ENCODE results near the gene UMODL1. TPM values are rescaled to one million over a fixed set of nuclear protein-coding genes. Genes with fewer than 3 reads are reported as not detected.
A peak's percentile ranks its signal among the peaks of the same experiment; 100 is the strongest.

The UMODL1 gene, protein sequence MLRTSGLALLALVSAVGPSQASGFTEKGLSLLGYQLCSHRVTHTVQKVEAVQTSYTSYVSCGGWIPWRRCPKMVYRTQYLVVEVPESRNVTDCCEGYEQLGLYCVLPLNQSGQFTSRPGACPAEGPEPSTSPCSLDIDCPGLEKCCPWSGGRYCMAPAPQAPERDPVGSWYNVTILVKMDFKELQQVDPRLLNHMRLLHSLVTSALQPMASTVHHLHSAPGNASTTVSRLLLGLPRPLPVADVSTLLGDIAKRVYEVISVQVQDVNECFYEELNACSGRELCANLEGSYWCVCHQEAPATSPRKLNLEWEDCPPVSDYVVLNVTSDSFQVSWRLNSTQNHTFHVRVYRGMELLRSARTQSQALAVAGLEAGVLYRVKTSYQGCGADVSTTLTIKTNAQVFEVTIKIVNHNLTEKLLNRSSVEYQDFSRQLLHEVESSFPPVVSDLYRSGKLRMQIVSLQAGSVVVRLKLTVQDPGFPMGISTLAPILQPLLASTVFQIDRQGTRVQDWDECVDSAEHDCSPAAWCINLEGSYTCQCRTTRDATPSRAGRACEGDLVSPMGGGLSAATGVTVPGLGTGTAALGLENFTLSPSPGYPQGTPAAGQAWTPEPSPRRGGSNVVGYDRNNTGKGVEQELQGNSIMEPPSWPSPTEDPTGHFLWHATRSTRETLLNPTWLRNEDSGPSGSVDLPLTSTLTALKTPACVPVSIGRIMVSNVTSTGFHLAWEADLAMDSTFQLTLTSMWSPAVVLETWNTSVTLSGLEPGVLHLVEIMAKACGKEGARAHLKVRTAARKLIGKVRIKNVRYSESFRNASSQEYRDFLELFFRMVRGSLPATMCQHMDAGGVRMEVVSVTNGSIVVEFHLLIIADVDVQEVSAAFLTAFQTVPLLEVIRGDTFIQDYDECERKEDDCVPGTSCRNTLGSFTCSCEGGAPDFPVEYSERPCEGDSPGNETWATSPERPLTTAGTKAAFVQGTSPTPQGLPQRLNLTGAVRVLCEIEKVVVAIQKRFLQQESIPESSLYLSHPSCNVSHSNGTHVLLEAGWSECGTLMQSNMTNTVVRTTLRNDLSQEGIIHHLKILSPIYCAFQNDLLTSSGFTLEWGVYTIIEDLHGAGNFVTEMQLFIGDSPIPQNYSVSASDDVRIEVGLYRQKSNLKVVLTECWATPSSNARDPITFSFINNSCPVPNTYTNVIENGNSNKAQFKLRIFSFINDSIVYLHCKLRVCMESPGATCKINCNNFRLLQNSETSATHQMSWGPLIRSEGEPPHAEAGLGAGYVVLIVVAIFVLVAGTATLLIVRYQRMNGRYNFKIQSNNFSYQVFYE
- total RNA-seq (0.04 TPM), polyA plus RNA-seq (ENCODE audit: insufficient read depth in 1 of 8, insufficient read length in 8 of 8, low replicate concordance in 1 of 8) (under 1 TPM in 2 of 8 donors, not detected in 6; 0.03 to 0.20 TPM)
- long read RNA-seq, donor 1 = 0 reads
- long read RNA-seq, donor 2 = 0 reads
- long read RNA-seq, donor 3 = 0 reads
- long read RNA-seq, donor 4 = 0 reads
- long read RNA-seq, donor 5 = 0 reads
- long read RNA-seq, donor 6 = 0 reads
- long read RNA-seq, donor 7 = 0 reads
- long read RNA-seq, donor 8 = 0 reads
- long read RNA-seq, donor 9 = 0 reads
- long read RNA-seq, donor 10 = 0 reads
- long read RNA-seq, donor 11 = 0 reads

DNA sequence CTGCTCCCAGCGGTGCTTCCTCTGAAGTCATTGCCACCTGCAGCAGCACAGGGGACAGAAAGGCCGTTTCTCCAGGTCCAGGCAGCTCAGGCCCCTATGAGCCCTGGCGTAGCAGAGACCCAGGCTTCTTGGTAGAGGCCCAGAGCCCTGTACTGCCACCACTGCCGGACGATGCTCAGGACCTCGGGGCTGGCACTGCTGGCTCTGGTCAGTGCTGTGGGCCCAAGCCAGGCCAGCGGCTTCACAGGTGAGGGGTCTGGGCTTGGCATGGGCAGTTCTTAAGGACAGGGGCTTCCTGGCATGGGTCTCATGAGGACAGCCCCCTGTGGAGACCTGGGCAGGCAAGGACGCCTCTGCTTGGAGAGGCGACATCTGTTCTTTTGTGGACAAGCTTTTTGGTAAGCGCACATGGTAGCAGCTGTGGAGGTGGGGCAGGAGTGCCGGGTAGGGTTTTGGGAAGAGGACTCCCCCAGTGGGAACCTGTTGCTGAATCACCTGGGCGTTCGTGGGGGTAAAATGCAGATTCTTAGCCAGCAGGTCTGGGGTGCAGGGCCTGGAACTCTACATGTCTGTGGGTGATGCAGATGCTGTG, at the start of gene UMODL1:
TSS of gene UMODL1 (plus strand) at position 172 of the 592 bp plus-strand sequence. CDS start at position 172, 0 bp downstream.
- 78% methylated on average over 9 of the region's 13 CpGs for WGBS (ENCODE audit: insufficient coverage)
- H3K27me3 ChIP-seq (ENCODE audit: control insufficient read depth, insufficient read depth, low read length) = peaks cover 29% of the 10 kb centered on the region

DNA sequence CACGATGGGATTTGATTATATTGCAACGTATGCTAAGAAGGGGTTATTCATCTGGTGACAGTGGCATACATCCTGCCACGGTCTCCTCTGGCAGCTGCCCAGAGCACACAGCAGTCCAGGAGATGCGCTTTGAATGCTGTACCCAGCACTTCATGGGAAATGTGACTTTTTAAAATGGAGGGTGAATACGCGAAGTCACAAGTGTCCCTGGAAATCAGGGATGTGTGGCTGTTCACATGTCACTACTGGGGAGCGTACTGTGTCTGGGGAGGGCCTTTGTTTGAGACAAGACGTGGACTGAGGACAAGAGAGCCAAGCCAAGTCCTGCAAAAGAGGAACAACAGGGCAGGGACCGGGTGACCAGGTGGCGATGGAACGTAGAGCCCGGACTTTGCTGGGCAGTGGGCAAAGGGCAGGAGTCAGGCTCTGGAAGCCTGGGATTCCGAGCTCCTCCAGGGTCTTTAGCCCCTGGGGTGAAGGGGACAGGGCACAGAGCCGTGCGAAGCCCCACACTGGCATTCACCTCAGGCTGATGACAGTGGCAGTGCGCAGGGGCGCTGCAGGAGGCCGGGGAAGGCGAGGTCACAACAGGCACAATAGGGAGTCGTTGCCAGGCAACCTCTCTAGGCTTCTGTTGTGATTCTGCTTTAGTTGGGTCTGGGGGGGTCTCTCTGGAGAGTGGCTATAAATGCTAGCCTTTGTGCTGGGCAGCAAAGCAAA, 49.6 kb upstream of the UMODL1 start:
- 58% methylated on average over 17 of the region's 20 CpGs for WGBS (ENCODE audit: insufficient coverage)
- Histone ChIP-seq H3K27me3 (ENCODE audit: control insufficient read depth, insufficient read depth, low read length) (peaks cover 29% of the 10 kb centered on the region), H3K4me3 (ENCODE audit: low read length) (no peak overlapping the region), H3K9me3 (replicated peaks; ENCODE audit: control insufficient read depth, low read depth, low read length) (no peaks in the 10 kb centered on the region), H3K36me3 (ENCODE audit: control insufficient read depth, insufficient read depth, low read length) (no peaks in the 10 kb centered on the region), H3K4me1 (ENCODE audit: control insufficient read depth, insufficient read depth, low read length) (peaks cover 5% of the 10 kb centered on the region), H3K27ac (ENCODE audit: low read length) (no peak overlapping the region)
- no peak for DNase-seq

More for the DNA sequence above, at the start of gene UMODL1:
- H3K4me3 ChIP-seq (ENCODE audit: low read length) = no peak within 1 kb of the TSS
- no peaks in the 10 kb centered on the region for H3K4me1 ChIP-seq (ENCODE audit: control insufficient read depth, insufficient read depth, low read length)
- no peak for DNase-seq
- no peaks in the 10 kb centered on the region for H3K9me3 ChIP-seq (replicated peaks; ENCODE audit: control insufficient read depth, low read depth, low read length)
- no peak within 1 kb of the TSS for H3K27ac ChIP-seq (ENCODE audit: low read length)
- H3K36me3 ChIP-seq (ENCODE audit: control insufficient read depth, insufficient read depth, low read length) = no peaks in the 10 kb centered on the region

DNA sequence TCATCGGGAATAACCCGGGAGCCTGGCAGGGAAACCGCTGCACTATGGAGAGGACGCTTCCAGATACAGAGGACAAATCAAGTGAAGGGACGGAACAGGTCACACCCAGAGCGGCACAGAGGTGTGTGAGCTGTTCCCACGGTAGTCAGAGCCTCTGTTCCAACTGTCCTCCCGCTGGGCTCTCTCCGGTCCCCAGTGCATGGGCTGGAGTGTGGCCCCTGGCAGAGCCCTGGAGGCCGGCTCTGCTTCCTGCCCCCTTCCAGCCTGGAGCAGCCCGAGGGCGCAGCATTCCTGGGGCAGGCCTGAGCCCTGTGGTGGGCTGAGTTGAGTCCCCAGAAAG, 49.1 kb upstream of the UMODL1 start:
- H3K9me3 ChIP-seq (replicated peaks; ENCODE audit: control insufficient read depth, low read depth, low read length) = no peaks in the 10 kb centered on the region
- no peaks in the 10 kb centered on the region for H3K36me3 ChIP-seq (ENCODE audit: control insufficient read depth, insufficient read depth, low read length)
- no peak overlapping the region for H3K27ac ChIP-seq (ENCODE audit: low read length)
- H3K4me1 ChIP-seq (ENCODE audit: control insufficient read depth, insufficient read depth, low read length) = peaks cover 4% of the 10 kb centered on the region
- no peak for DNase-seq
- H3K4me3 ChIP-seq (ENCODE audit: low read length) = no peak overlapping the region
- 42% methylated on average over 12 of the region's 12 CpGs for WGBS (ENCODE audit: insufficient coverage)
- H3K27me3 ChIP-seq (ENCODE audit: control insufficient read depth, insufficient read depth, low read length) = peaks cover 29% of the 10 kb centered on the region

DNA sequence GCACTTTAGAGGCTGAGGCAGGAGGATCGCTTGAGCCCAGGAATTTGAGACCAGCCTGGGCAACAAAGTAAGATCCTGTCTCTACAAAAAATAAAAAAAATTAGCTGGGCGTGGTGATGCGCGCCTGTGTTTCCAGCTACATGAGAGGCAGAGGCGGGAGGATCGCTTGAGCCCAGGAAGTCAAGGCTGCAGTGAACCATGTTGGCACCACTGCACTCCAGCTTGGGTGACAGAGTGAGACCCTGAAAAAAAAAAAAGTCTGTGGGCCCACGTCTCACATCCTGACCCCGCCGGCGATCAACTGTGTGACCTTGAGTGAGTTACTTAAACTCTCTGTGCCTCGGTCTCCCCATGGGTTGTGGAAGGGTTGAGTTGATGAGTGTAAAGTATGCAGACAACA, 48.2 kb upstream of the UMODL1 start:
- Histone ChIP-seq H3K36me3 (ENCODE audit: control insufficient read depth, insufficient read depth, low read length) (no peaks in the 10 kb centered on the region), H3K4me1 (ENCODE audit: control insufficient read depth, insufficient read depth, low read length) (peaks cover 9% of the 10 kb centered on the region), H3K9me3 (replicated peaks; ENCODE audit: control insufficient read depth, low read depth, low read length) (no peaks in the 10 kb centered on the region), H3K27me3 (ENCODE audit: control insufficient read depth, insufficient read depth, low read length) (peaks cover 29% of the 10 kb centered on the region), H3K4me3 (ENCODE audit: low read length) (no peak overlapping the region), H3K27ac (ENCODE audit: low read length) (no peak overlapping the region)
- WGBS (ENCODE audit: insufficient coverage) = 93% methylated on average over 9 of the region's 11 CpGs
- DNase-seq = no peak

DNA sequence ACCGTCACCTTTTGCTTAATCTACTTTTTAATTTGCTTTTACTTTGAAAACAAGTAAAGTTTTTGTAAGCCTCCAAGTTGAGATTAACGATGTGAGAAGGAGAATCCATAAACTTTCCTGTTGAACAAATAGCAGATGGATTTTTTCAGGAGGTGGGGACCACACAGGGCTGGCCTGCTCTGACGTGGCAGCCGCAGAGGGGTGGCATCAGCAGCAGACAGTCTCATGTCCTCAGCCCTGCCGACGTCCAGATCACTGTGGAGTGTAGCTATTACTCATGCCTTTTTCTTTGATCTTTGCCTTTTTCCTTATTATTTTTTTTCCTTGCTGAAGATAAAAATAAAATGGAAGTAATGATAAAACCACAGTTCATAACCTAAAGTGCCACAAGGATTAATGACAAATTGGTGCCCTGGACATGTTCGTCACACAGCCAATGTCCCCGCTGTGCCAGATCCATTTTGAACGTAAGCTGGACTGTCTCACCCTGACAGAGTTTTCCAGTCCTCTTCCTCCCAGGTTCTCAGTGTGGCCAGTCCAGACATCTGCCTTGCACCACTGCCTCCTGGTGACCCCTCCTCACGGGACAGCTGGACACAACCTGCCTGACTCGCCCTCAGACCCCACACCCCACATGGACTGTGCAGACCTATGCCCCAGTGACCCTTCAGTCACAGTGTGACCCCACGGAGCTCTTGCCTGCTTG, 45.6 kb upstream of the UMODL1 start:
- no peak for DNase-seq
- Histone ChIP-seq H3K36me3 (ENCODE audit: control insufficient read depth, insufficient read depth, low read length) (no peaks in the 10 kb centered on the region), H3K27me3 (ENCODE audit: control insufficient read depth, insufficient read depth, low read length) (peaks cover 25% of the 10 kb centered on the region), H3K27ac (ENCODE audit: low read length) (no peak overlapping the region), H3K4me1 (ENCODE audit: control insufficient read depth, insufficient read depth, low read length) (peaks cover 18% of the 10 kb centered on the region), H3K4me3 (ENCODE audit: low read length) (no peak overlapping the region), H3K9me3 (replicated peaks; ENCODE audit: control insufficient read depth, low read depth, low read length) (no peaks in the 10 kb centered on the region)
- WGBS (ENCODE audit: insufficient coverage) = 58% methylated on average over 9 of the region's 12 CpGs

DNA sequence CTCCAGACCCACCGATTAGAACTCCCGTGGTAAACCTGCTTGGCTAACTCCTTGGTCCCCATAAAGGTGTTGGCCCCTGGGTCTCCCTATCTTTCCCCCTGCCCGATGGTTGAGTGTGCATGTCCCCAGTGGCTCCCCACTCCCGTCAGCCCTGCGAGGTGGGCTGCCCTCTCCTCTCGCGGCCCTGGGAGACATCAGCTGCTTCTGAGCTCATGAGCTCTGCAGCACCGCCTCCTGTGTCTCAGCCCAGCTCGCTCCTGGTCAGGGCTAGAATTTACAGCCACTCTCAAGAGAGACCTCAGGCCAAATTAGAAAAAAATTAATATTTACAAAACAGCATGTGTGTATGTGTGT, 45.1 kb upstream of the UMODL1 start:
- Histone ChIP-seq H3K4me3 (ENCODE audit: low read length) (no peak overlapping the region), H3K9me3 (replicated peaks; ENCODE audit: control insufficient read depth, low read depth, low read length) (no peaks in the 10 kb centered on the region), H3K27me3 (ENCODE audit: control insufficient read depth, insufficient read depth, low read length) (peaks cover 24% of the 10 kb centered on the region), H3K36me3 (ENCODE audit: control insufficient read depth, insufficient read depth, low read length) (no peaks in the 10 kb centered on the region), H3K4me1 (ENCODE audit: control insufficient read depth, insufficient read depth, low read length) (peaks cover 18% of the 10 kb centered on the region), H3K27ac (ENCODE audit: low read length) (no peak overlapping the region)
- no peak for DNase-seq
- 37% methylated on average over 7 of the region's 9 CpGs for WGBS (ENCODE audit: insufficient coverage)

DNA sequence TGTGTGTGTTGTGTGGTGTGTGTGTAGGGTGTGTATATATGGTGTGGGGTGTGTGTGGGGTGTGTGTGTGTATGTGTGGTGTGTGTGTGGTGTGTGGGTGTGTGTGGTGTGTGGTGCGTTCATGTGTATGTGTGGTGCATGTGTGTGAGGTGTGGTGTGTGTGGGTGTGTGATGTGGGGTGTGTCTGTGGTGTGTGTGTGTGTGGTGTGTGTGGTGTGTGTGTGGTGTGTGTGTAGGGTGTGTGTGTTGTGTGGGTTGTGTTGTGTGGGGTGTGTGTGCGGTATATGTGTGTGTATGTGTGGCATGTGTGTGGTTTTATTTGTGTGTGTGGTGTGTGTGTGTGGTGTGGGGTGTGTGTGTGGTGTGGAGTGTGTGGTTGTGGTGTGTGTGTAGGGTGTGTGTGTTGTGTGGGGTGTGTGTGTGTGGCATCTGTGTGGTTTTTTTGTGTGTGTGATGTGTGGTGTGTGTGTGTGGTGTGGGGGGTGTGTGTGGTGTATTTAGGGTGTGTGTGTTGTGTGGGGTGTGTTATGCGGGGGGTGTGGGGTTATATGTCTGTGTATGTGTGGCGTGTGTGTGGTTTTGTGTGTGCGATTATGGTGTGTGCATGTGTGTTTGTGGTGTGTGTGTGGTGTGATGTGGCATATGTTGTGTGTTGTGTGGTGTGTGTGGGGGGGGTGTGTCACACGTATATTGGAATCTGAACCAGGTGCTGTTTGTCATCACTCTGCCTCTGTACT, 43.9 kb upstream of the UMODL1 start:
- Histone ChIP-seq H3K9me3 (replicated peaks; ENCODE audit: control insufficient read depth, low read depth, low read length) (no peaks in the 10 kb centered on the region), H3K4me1 (ENCODE audit: control insufficient read depth, insufficient read depth, low read length) (peaks cover 18% of the 10 kb centered on the region), H3K27ac (ENCODE audit: low read length) (peak overlapping the region; percentile 83), H3K27me3 (ENCODE audit: control insufficient read depth, insufficient read depth, low read length) (peaks cover 14% of the 10 kb centered on the region), H3K4me3 (ENCODE audit: low read length) (no peak overlapping the region), H3K36me3 (ENCODE audit: control insufficient read depth, insufficient read depth, low read length) (no peaks in the 10 kb centered on the region)
- no peak for DNase-seq
- 87% methylated on average over 6 of the region's 6 CpGs for WGBS (ENCODE audit: insufficient coverage)

All from muscle of leg (tissue), 16 donors.